22Rv1 (cell line): ENCODE data around the gene VTI1A.
A peak's percentile ranks its signal among the peaks of the same experiment; 100 is the strongest.

Source experiments
- H3K27ac ChIP-seq: fragments of 450-650 bp; 2 replicates; pipeline ENCODE4 v1.5.1; 2017
- ZFX ChIP-seq: fragments of 450-650 bp; IDR thresholded peaks from 2 replicates; pipeline ENCODE4 v1.6.1; 2017; ENCODE audit warnings: antibody characterized with exemption, borderline replicate concordance
- TF ChIP-seq, protein P1 (sequence below): fragments of 450-650 bp; IDR thresholded peaks from 2 replicates; pipeline ENCODE4 v1.5.1; 2017; ENCODE audit warnings: mild to moderate bottlenecking

Gene VTI1A

GRCh38 chr10:112689327-112690072 is 242.5 kb downstream of the VTI1A start:
- no peak overlapping the region for H3K27ac ChIP-seq
- no peak for TF ChIP-seq ZFX
- TF ChIP-seq, protein P1, sequence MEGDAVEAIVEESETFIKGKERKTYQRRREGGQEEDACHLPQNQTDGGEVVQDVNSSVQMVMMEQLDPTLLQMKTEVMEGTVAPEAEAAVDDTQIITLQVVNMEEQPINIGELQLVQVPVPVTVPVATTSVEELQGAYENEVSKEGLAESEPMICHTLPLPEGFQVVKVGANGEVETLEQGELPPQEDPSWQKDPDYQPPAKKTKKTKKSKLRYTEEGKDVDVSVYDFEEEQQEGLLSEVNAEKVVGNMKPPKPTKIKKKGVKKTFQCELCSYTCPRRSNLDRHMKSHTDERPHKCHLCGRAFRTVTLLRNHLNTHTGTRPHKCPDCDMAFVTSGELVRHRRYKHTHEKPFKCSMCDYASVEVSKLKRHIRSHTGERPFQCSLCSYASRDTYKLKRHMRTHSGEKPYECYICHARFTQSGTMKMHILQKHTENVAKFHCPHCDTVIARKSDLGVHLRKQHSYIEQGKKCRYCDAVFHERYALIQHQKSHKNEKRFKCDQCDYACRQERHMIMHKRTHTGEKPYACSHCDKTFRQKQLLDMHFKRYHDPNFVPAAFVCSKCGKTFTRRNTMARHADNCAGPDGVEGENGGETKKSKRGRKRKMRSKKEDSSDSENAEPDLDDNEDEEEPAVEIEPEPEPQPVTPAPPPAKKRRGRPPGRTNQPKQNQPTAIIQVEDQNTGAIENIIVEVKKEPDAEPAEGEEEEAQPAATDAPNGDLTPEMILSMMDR: peak; percentile 2; the same call in 1 of the 2 replicates

- H3K27ac ChIP-seq: no peak overlapping the region
- no peak for TF ChIP-seq ZFX
- TF ChIP-seq, protein P1: no peak
These were observed 248.5 kb downstream of the VTI1A start for GRCh38 chr10:112695539-112695938.

DNA sequence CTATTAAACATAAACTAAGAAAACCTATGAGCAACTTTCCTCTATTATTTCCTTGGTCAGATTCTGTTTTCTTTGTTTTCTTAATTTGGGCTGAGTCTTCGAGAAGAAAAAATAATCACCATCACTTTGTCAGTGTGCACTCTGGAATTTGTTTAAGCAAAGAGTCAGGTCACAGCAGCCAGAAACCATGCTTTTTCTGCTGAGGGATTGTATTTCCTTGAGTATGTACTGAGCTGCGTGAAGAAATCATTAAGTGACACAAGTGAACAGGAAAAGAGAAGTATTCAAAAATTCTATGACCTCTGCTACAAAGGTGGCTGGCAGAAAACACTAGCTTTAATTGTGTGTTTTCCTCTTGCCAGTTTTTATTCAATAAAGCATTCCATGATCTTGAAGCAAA is 249.6 kb downstream of the VTI1A start:
- TF ChIP-seq, protein P1: no peak
- TF ChIP-seq ZFX: no peak
- H3K27ac ChIP-seq: no peak overlapping the region

DNA sequence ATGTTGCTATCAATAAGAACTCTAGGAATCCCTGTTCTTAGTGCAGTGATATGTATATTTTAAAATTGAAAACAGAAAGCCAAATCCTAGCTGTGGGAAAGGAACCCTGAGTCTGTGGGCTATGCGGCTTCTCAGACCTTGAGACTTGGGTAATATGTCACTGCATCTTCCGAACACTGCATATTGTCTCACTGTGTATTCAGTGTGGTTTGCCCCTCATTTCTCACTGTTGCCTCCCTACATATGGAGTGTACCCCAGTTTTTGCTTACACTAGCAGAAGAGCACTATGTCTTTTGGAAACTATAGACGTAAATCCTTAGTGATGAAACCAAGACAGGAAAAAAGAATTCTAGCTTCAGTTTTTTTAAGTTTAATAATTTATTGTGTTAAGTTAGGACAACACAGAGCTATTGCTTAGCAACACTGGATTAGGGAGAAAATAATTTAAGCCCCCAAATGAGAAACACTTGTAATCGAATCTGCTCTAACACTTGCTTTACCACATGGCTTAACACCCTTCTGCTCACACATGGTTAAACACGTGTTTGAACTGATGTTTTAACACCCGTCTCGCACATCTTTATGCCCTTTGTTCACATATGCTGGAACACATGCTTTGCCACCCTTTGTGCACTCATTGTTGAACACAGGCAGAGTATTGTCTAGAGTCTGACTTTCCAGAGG is 251.3 kb downstream of the VTI1A start:
- TF ChIP-seq, protein P1: no peak
- TF ChIP-seq ZFX: no peak
- no peak overlapping the region for H3K27ac ChIP-seq

- TF ChIP-seq ZFX: no peak
- TF ChIP-seq, protein P1: no peak
- H3K27ac ChIP-seq: no peak overlapping the region
These were observed 251.8 kb downstream of the VTI1A start for GRCh38 chr10:112698818-112699164.

DNA sequence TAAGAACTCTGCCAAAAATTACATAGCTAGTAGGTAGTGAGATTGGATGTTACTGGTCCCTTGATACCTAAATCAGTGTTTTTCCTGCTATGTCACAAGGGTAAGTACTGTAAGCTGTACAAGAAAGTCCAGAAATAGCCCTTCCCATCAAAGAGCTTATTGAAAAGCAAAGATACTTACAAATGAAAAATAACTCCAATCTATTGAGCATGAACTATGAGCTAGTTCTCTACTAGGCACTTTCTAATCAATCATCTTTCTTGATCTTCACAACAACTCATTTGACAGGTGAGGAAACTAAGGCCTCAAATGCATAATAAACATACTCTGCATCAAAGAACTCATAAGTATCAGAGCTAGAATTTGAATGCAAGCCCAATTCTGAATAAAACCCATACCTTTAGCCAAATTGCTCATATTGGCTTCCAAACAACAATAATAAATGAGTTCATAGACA is 253.2 kb downstream of the VTI1A start:
- H3K27ac ChIP-seq: no peak overlapping the region
- TF ChIP-seq, protein P1: no peak
- TF ChIP-seq ZFX: no peak
